ENCODE data around the gene GSG1L.

Gene GSG1L

GRCh38 chr16:27805828-27806351, 257.6 kb downstream of the GSG1L start:
- no peak for DNase-seq

DNA sequence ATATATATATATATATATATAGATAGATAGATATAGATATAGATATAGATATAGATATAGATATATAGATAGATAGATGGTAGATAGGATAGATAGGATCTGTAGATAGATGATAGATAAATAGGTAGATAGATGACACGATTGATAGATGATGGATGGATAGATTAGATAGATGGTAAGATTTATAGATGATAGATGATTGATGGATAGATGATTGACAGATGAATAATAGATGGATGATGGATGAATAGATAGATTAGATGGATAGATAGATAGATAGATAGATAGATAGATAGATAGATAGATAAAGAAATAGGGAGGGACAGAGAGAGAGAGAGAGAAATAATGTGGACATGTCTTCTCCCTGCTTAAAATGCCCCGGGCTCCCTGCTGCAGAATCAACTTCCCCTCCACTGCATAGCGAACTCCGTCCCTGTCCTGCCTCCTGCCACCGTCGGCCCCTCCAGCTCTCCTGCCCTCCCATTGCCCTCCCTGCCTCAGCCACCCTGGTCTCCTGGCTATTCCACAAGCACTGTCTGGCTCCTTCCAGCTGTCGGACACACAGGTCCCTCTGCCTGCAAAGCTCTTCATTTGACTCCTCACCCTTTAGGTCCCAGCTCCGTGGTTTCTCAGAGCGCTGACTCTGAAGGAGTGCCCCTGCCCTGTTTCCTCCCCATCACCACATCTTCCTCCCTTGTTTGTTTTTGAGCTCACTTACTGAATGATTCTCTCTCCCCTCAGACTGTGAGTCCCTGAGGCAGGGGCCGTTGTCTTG, 259.6 kb downstream of the GSG1L start:
- no peak for DNase-seq

- DNase-seq, result no peak
Observed at GRCh38 chr16:27802664-27803439, 260.7 kb downstream of the GSG1L start.

- no peak for DNase-seq
Observed at GRCh38 chr16:27801289-27801945, 262.1 kb downstream of the GSG1L start.

DNA sequence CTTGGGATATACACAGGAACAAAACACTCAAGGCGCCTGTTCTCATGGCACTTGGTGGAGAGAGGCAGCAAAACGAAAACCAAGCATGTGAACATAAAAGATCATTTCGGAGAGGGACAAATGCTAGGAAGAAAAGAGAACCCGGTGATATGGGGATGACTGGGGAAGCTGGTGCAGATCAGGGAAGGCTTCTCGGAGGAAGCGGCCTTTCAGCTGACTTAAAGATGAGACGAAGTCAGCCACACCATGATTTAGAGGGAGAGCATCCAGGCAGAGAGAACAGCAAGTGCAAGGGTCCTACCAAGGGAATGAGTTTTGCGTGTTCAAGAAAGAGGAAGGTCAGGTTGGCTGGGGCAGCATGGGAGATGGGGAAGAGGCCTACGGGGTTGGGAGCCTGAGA, 262.7 kb downstream of the GSG1L start:
- DNase-seq, result no peak

DNA sequence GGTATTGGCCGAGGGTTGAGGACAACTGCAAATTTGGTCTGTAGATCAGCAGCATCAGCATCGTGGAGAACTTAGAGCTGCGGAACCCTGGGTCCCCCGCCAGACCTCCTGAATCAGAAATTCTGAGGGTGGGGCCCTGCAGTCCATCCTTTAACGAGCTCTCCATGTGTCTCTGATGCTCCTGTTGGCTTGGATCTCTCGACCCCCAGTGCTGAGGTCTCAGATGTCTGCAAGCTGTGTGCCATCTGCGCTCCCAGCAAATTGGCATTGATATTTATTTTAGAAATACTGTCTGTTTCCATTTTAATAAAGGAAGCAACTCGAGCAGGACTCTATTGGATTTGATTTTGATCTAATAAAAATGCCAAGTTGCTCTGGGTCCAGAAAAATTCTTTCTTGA, 263.6 kb downstream of the GSG1L start:
- DNase-seq, result no peak

DNA sequence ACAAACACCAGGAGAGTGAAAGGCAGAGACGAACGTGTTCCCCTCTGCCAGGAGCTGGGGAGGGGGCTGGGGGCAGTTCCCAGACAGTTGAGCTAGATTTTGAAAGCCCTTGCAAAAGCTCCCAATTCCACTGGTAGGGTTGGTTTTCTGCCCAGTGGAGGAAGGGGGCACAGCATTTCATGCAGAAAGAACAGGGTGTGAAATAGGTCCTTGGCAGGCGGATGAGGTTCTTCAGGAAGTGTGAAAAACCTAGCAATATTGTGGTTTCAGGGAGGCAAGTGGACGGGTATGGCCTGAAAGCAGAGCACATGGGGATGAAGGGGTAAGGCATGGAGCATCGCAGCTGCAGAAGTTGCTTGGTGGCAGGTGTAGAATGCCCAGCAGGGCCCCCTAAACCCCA, 265.3 kb downstream of the GSG1L start:
- no peak for DNase-seq

DNA sequence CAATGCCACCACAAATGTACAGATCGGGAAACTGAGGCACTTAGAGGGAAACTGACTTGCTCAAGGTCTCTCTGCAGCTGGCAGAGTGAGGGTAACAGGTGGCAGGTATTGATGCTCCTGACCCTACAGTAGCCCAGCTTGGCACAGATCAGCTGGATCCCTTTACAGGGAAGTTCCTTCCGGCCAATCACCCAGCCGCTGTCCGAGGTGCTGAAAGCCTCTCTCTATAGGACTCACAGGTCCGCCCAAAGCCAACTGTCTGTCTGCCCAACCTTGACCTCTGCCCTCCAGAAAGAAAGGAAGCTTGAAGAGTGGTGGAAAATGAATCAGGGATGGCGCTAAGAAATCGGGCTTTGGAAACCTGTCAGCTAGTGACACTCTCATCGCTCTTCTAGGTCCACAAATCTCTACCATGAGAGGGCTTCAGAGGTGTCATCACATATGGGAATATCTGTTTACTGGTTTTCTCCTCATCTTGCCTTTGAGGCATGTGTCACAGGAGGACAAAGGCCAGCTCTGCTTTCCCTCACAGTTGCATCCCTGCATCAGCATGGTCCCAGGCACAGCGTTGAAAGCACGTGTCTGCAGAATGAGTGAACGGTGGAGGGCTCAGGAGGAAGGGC, 267.4 kb downstream of the GSG1L start:
- DNase-seq, result no peak

- no peak for DNase-seq
Observed at GRCh38 chr16:27793249-27793622, 270.3 kb downstream of the GSG1L start.

GRCh38 chr16:27792486-27793248, 270.8 kb downstream of the GSG1L start:
- DNase-seq, result no peak

DNA sequence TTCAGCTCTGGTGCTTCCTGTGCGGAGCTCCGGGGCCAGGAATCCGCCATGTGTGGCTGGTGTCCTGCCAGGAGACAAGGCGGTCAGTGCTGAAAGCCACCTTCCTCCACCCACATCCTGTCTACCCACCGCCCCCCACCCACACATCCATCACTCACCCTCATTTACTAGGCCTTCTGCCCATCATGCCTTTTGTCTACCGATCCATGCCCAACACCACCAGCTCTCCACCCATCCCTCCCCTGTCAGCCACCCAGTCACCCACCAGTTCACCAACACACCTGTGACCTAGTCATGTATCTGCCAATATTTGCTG, 272.2 kb downstream of the GSG1L start:
- DNase-seq, result no peak

DNA sequence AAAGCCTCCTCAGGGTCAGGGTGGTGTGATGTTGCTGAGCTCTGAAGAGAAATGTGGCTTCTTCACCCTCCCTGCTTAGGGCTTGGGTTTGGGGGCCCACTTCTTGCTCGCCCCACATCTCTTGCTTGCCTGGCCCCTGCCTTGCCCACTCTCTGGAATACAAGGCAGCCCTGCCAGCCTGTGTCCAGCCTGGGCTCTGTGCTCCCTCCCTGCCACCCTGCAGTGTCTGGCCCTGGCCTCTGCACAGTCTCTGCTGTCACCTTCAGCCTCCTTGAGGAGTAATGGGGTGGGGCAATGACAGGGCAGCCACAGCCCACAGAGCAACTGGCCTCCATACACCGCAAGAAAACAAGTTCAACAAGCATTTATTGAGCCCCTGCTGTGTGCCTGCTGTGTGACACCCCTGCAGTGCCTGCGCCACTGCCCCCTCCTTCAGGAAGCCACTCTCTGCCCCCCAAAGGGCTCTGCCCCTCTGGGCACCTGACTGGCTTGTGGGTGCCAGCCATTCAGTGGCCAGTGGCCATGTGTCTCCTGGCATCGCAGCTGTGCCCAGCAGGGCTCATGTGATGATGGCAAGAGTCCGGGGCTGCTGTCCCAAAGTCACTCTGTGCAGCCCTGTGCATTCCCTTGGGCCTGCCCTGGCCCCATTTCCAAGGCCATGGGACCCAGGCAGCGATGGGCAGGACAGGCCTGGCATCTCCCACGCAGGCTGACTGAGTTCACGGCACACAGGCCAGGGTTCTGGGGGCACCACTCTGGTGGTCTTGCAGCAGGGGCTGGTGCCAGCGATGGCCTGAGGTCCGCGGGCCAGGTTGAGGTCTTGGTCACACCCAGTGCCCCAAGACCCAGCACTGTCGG, 272.7 kb downstream of the GSG1L start:
- DNase-seq, result no peak

DNA sequence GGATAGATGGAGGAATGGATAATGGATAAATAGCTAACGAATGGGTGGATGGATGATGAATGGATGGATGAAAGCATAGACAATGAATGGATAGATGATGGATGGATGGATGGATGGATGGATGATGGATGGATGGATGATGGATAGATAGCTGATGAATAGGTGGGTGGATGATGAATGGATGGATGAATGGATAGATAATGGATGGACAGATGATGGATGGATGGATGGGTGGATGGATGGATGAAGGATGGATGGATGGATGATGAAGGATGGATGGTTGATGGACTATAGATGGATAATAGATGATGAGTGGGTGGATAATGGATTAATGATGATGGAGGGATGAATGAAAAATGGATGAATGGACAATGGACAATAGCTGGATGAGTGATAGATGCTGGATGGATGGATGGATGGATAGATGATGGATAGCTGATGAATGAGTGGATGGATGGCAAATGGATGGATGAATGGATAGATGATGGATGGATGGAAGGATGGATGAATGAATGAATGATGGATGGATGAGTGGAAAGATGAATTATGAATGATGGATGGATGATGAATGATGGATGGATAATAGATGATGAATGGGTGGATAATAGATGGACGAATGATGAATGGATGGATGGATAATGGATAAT, 273.8 kb downstream of the GSG1L start:
- no peak for DNase-seq

DNA sequence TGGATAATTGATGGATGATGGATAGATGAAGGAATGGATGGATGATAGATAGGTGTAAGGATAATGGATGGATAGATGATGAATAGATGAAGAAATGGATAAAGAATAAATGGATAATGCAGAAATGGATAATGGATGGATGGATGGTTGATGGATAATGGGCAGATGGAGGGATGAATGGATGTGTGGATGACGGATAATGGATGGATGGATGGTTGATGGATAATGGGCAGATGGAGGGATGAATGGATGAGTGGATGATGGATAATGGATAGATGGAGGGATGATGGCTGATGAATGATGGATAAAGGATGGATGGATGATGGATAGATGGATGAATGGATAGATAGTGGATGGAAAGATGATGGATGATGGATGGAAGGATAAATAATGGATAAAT, 274.4 kb downstream of the GSG1L start:
- DNase-seq, result no peak

GRCh38 chr16:27787665-27788064, 275.8 kb downstream of the GSG1L start:
- DNase-seq, result no peak

- no peak for DNase-seq
Observed at GRCh38 chr16:27786923-27787625, 276.4 kb downstream of the GSG1L start.

DNA sequence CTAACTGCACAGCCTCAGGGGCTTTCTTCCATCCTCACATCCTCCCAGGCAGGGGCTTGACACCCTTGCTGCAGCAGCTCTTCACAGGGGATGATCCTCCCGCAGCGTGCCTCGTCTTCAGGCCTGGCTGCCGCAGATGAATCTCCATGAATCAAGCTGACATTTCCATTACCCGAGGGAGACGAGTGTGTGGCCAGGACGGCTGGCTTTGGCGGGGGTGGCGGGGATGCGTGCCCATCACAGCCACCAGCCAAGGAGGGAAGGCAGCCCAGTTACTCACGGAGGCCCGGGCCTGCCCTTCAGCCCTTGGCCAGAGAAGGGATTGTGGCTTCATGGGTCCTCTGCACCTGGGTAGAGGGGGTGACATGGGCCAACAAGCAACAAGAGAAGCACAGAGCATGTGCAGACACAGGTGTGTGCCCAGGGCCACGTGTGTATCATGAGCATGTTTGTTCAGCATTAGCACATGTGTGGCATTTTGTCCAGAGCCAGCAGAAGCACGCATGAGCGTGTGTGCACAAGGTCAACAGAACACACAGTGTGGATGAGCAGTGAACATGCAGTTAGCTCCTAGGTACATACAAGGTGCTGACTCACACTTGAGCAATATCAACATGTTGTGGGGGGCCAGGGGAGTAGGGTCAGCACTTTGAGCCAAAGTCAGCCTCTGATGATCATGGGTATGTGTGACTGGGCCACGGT, 277.1 kb downstream of the GSG1L start:
- DNase-seq, result no peak

DNA sequence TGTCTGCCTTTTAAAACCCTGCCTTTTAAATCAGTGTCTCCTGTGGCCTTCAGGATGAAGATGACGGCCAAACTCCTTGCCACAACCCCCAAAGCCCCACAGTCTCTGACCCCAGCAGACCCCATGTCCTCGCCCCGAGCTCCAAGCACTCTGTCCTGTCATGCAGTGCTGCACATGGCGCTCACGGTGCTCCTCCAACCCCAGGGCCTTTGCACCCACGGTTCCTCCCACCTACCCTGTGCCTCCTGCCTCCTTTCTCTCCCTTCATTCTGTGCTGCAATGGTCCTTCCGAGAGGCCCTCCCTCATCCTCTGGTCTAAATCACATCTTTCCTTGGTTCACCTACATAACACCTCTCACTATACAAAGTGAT, 278.2 kb downstream of the GSG1L start:
- no peak for DNase-seq

GRCh38 chr16:27784351-27785306, 278.9 kb downstream of the GSG1L start:
- DNase-seq, result no peak
